PFSK-1 (cell line): Measurements from ENCODE around the gene PRKN.

Experiments
- FOXP2 ChIP-seq: optimal IDR thresholded peaks from 2 replicates; pipeline ENCODE3; 2011; ENCODE audit warnings: borderline replicate concordance, control low read depth, inconsistent platforms; ENCODE audit not compliant: insufficient read depth; ENCODE audit errors: extremely low read length, extremely low read depth
- POLR2AphosphoS5 ChIP-seq: IDR thresholded peaks from 2 replicates; pipeline ENCODE4 v1.6.1; 2012; ENCODE audit warnings: low read depth, mild to moderate bottlenecking, control low read depth, low read length, moderate library complexity
- SIN3A ChIP-seq: IDR thresholded peaks from 2 replicates; pipeline ENCODE4 v1.6.1; 2012; ENCODE audit warnings: mild to moderate bottlenecking, low read length, moderate library complexity, borderline replicate concordance; ENCODE audit not compliant: insufficient read depth
- TAF1 ChIP-seq: IDR thresholded peaks from 2 replicates; pipeline ENCODE4 v1.6.1; 2012; ENCODE audit warnings: low read length, control low read depth, borderline replicate concordance; ENCODE audit not compliant: insufficient read depth
- TF ChIP-seq, protein P1 (sequence below), 2 experiments: IDR thresholded peaks; 2 replicates each; pipeline versions ENCODE4 v1.6.1 to v1.8.0; 2011 to 2012; ENCODE audit warnings: low read depth in 2 of 2, low read length in 2 of 2, control low read depth in 1 of 2, inconsistent platforms in 1 of 2, mild to moderate bottlenecking in 1 of 2, moderate library complexity in 1 of 2; ENCODE audit not compliant: insufficient read depth in 1 of 2

PRKN gene

DNA sequence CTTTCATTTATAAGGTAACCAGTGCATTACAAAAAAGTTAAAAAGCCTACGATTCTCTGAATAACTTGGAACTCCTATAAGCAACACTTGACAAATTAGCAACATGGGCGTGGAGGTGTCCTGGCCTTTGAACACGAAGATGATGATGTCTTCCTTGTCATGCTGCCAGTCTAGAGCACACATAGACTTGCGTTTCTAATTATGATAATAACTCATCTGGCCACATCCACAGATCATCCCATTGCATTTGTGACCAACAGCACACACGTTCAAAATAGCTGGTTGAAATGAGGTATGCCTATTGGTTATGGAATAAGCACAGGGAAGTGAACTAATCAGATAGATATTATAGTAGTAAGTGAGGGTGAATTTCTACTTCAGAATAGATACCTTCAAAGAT is 608.9 kb downstream of the PRKN start:
- no peak for TF ChIP-seq FOXP2
- TF ChIP-seq TAF1: no peak
- TF ChIP-seq POLR2AphosphoS5: no peak
- TF ChIP-seq, protein P1, sequence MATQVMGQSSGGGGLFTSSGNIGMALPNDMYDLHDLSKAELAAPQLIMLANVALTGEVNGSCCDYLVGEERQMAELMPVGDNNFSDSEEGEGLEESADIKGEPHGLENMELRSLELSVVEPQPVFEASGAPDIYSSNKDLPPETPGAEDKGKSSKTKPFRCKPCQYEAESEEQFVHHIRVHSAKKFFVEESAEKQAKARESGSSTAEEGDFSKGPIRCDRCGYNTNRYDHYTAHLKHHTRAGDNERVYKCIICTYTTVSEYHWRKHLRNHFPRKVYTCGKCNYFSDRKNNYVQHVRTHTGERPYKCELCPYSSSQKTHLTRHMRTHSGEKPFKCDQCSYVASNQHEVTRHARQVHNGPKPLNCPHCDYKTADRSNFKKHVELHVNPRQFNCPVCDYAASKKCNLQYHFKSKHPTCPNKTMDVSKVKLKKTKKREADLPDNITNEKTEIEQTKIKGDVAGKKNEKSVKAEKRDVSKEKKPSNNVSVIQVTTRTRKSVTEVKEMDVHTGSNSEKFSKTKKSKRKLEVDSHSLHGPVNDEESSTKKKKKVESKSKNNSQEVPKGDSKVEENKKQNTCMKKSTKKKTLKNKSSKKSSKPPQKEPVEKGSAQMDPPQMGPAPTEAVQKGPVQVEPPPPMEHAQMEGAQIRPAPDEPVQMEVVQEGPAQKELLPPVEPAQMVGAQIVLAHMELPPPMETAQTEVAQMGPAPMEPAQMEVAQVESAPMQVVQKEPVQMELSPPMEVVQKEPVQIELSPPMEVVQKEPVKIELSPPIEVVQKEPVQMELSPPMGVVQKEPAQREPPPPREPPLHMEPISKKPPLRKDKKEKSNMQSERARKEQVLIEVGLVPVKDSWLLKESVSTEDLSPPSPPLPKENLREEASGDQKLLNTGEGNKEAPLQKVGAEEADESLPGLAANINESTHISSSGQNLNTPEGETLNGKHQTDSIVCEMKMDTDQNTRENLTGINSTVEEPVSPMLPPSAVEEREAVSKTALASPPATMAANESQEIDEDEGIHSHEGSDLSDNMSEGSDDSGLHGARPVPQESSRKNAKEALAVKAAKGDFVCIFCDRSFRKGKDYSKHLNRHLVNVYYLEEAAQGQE (IDR thresholded peaks at IDR 0.05; ENCODE audit: insufficient read depth in 1 of 2, low read depth in 2 of 2, low read length in 2 of 2): no peak
- no peak for TF ChIP-seq SIN3A

GRCh38 chr6:162116902-162117525 is 610.6 kb downstream of the PRKN start:
- no peak for TF ChIP-seq POLR2AphosphoS5
- TF ChIP-seq TAF1: no peak
- TF ChIP-seq FOXP2: no peak
- TF ChIP-seq, protein P1 (IDR thresholded peaks at IDR 0.05; ENCODE audit: insufficient read depth in 1 of 2, low read depth in 2 of 2, low read length in 2 of 2): no peak
- TF ChIP-seq SIN3A: no peak

- TF ChIP-seq SIN3A: no peak
- TF ChIP-seq FOXP2: no peak
- TF ChIP-seq, protein P1 (IDR thresholded peaks at IDR 0.05; ENCODE audit: insufficient read depth in 1 of 2, low read depth in 2 of 2, low read length in 2 of 2): no peak
- TF ChIP-seq TAF1: no peak
- TF ChIP-seq POLR2AphosphoS5: no peak
Measured at GRCh38 chr6:162109480-162110050, 618.0 kb downstream of the PRKN start.

DNA sequence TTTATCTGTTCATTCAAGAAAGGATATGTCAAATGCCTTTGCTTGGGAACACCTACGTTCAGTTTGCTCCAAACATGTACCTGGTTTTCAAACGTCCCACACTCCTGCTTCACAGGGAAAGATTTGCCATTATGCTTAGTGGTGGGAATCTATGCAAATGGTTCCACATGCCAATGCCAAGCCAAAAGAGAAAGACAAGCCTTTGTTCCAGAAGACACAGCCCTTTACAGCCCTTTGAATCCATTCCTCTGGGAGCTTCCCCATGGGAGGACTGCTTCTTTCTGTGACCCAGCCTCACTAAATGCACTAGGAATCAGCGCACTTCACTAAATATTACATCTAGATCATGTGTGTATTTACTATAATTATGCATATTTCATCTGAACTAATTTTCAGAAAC is 619.5 kb downstream of the PRKN start:
- TF ChIP-seq POLR2AphosphoS5 (no peak), SIN3A (no peak), FOXP2 (no peak), TAF1 (no peak)
- TF ChIP-seq, protein P1 (IDR thresholded peaks at IDR 0.05; ENCODE audit: insufficient read depth in 1 of 2, low read depth in 2 of 2, low read length in 2 of 2): no peak

- TF ChIP-seq POLR2AphosphoS5 (no peak), TAF1 (no peak), FOXP2 (no peak), SIN3A (no peak)
- TF ChIP-seq, protein P1 (IDR thresholded peaks at IDR 0.05; ENCODE audit: insufficient read depth in 1 of 2, low read depth in 2 of 2, low read length in 2 of 2): no peak
Measured at GRCh38 chr6:162100096-162100495, 627.5 kb downstream of the PRKN start.
